GM12892 (cell line): Measurements from ENCODE around the gene PABPN1.

Source experiments
- DNase-seq: peaks from one replicate; pipeline ENCODE4 v3.0.0; 2011; ENCODE audit not compliant: insufficient read length
- FAIRE-seq: peaks from 2 replicates; lab custom pipeline; 2011; peaks lifted over from hg19 to GRCh38; lab: Jason Lieb, UNC
- POLR2A ChIP-seq: IDR thresholded peaks from 2 replicates; pipeline ENCODE4 v1.6.1; 2011; ENCODE audit warnings: low read depth, low read length, control low read depth
- POLR2AphosphoS5 ChIP-seq: IDR thresholded peaks from 2 replicates; pipeline ENCODE4 v1.6.1; 2011; ENCODE audit warnings: low read depth, low read length, control low read depth
- TAF1 ChIP-seq: IDR thresholded peaks from 2 replicates; pipeline ENCODE4 v1.6.1; 2011; ENCODE audit warnings: low read depth, mild to moderate bottlenecking, control low read depth, low read length, borderline replicate concordance

PABPN1 gene

DNA sequence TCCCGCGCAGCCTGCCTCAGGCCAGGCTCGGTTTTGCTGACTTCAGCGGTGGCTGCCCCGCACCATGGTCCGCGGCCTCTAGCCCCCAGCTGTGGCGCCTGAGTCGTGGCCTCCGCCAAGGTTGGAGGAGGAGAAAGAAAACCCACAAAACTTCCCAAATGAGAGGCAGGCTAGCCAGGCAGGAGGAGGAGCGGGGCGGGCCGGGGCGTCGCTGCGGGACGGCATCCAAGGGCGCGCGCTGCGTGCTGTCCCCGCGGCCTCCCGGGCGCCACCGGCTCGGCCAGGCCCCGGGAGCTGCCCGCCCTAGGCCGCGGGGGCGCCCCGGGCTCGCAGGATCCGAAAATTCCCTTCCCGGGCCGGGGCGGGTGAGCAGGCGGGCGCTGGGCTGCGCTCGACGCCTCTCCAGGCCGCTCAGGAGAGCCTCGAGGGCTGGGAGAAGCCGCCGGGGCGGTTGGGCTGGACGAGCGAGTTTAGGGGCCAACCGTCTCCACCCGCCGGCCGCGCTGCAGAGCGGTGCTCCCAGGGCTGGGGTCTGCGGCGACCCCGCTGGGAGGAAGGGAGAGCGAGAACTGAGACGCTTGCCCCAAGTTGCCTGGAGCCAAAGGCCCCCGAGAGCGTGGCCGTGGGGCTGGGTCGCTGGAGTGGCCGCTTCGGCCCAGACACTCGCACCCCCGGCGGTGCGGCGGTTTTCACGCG is 43.9 kb downstream of the PABPN1 start, which contains the start of gene EFS:
Gene EFS, minus strand, starts transcription at position 137 of the 696 bp plus-strand sequence. CDS start 147 bp downstream, outside the sequence.
- TF ChIP-seq POLR2AphosphoS5 (no peak), TAF1 (no peak), POLR2A (no peak)
- no peak for FAIRE-seq
- DNase-seq = no peak

DNA sequence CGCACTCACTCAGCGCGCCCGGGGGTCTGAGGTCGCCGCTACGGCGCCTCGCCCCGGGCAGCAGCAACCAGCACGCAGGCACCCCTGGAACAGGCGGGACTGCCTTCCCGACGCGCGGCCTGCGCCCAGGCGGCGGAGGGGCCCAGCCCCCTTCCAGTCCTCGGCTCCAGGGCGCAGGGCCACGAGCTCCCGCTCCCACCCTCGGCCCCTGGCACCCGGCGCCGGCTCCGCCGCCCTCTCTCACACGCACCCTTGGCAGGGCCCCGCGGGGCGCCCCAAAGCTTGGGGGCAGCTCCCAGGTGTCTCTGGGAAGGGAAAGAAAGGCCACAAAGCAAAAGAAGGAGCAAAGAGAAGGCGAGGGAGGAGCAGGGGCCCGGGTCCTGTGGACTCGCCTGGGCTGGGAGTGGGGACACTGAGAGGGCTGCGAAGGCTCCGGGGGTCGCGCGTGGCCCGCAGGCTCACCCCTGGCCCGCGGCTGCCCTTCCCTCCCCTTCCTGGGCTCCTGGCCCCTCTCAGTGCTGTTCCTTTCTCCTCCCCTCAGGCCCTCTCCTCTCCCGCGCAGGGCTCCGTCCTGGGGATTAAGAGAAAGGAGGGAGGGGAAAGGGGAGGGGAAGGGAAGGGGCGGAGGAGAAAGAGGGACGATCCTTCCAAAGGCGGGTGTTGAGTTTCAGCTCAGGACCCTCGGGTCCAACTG is 44.6 kb downstream of the PABPN1 start:
- no peak for FAIRE-seq
- no peak for DNase-seq
- TF ChIP-seq TAF1 = no peak
- TF ChIP-seq POLR2AphosphoS5 = no peak

DNA sequence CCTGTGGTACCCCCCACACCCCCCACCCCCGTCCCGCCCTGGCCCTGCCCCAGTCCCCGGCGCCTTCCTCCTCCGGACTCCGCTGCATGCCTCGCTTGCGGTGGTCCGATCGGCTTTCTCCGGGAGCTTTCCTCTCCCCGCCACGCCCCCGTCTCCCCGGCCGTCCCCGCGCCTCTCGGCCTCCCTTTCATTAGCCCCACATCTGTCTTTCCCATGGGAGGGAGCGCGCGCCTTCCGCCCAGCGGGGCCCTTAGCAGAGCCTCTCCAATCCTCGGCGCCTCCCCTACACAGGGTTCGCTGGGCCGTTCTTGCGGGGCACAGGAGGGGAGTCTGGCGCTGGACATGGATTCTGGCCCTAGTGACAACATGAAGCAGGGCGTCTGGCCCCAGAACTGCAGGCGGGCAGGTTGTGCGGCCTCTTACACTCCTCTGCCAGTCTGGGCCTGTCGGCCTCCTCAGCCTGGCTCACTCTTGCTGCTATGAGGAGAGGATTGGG is 45.2 kb downstream of the PABPN1 start:
- DNase-seq (no peak), FAIRE-seq (no peak)
- TF ChIP-seq TAF1 (no peak), POLR2A (no peak), POLR2AphosphoS5 (no peak)

DNA sequence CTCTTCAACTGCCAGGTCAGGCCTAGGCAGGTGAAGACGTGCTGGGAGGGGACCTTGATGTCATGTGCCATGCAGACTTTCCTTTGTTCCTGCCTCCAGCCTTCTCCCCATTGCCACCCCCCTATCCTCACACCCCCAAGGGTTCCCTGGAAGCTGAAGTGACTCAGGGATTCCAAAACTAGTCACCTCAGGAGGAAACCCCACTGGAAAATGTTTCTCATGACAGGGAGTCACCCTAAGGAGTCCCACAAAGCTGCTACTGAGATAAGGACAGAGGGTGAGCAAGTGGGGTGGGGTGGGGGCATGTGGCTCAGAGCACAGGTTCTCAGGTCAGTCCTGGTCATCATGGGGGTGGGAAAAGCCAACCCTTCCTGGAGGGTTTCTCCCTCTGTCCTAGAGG is 49.0 kb downstream of the PABPN1 start:
- FAIRE-seq (no peak), DNase-seq (no peak)
- TF ChIP-seq TAF1 (no peak), POLR2AphosphoS5 (no peak), POLR2A (no peak)

DNA sequence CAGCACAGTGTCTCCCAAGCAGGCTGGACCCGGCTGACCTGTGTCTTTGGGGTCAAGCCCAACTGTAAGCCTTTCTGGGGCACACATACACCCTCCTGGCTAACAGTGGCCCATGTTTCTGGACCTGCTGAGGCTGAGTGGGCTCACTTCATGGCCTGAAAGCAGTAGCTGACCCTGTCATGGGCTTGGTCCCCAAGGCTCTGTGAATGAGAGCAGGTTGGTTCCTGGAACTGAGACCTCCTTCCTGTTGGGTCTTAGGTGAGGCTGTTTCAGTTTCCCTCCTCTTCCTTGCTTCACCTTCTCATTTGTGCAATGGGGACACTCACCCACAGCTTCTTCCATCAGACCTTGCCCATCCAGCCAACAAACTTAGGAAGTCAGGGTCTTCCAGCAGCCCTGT is 50.6 kb downstream of the PABPN1 start:
- no peak for DNase-seq
- TF ChIP-seq POLR2AphosphoS5 (no peak), POLR2A (no peak), TAF1 (no peak)
- no peak for FAIRE-seq

DNA sequence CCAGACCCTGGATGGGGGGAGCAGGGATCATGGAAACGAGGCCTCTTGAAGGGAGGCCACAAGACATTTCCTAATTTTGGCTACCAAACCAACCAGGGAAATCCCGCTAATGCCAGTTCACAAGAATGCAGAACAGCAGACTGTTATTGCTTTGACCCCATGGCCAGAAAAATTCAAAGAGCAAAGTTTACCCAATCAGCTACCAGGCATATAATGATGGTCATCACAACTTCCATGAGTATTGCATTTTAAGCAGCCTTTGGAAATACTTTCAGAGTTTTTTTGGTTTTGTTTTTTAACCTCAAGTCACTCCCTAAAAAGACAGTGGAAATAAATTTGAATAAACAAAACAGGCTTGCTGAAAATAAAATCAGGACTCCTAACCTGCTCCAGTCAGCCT is 51.3 kb downstream of the PABPN1 start, which contains the start of gene IL25:
Gene IL25, plus strand, starts transcription at position 301 of the 400 bp plus-strand sequence.
- TF ChIP-seq POLR2A (no peak), POLR2AphosphoS5 (no peak), TAF1 (no peak)
- DNase-seq (no peak), FAIRE-seq (no peak)

DNA sequence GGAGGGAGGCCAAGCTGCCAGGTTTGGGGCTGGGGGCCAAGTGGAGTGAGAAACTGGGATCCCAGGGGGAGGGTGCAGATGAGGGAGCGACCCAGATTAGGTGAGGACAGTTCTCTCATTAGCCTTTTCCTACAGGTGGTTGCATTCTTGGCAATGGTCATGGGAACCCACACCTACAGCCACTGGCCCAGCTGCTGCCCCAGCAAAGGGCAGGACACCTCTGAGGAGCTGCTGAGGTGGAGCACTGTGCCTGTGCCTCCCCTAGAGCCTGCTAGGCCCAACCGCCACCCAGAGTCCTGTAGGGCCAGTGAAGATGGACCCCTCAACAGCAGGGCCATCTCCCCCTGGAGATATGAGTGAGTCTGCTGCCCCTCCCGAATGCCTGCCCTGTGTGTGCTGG is 51.8 kb downstream of the PABPN1 start:
- TF ChIP-seq POLR2AphosphoS5 = no peak
- no peak for TF ChIP-seq POLR2A
- no peak for TF ChIP-seq TAF1
- no peak for DNase-seq
- FAIRE-seq = no peak
